Osteoblast (primary cell): ENCODE data around the gene SPI1. TPM values are rescaled to one million over a fixed set of nuclear protein-coding genes. Genes with fewer than 3 reads are reported as not detected.

Source experiments
- DNase-seq: peaks from one replicate; pipeline ENCODE4 v3.0.0; 2011; ENCODE audit warnings: low spot score, mixed read lengths; ENCODE audit not compliant: insufficient read length; ENCODE audit errors: missing footprints
- H2AFZ ChIP-seq: 2 replicates; pipeline ENCODE4 v1.6.0; 2011; ENCODE audit warnings: mild to moderate bottlenecking, low read length
- H3K27ac ChIP-seq: 2 replicates; pipeline ENCODE4 v1.5.1; 2011; ENCODE audit warnings: mild to moderate bottlenecking, low read depth, low read length, moderate library complexity
- H3K27me3 ChIP-seq: 2 replicates; pipeline ENCODE4 v1.6.0; 2012; ENCODE audit warnings: mild to moderate bottlenecking, control low read depth, inconsistent platforms, low read length, moderate library complexity; ENCODE audit not compliant: insufficient read depth
- H3K36me3 ChIP-seq: 2 replicates; pipeline ENCODE4 v1.5.1; 2011; ENCODE audit warnings: mild to moderate bottlenecking, low read length, control low read depth, moderate library complexity; ENCODE audit not compliant: insufficient read depth
- H3K4me1 ChIP-seq: 2 replicates; pipeline ENCODE4 v1.5.1; 2011; ENCODE audit warnings: mild to moderate bottlenecking, low read length, control low read depth, moderate library complexity; ENCODE audit not compliant: insufficient read depth
- H3K4me2 ChIP-seq: 2 replicates; pipeline ENCODE4 v1.6.0; 2011; ENCODE audit warnings: mild to moderate bottlenecking, low read length; ENCODE audit not compliant: insufficient read depth
- H3K4me3 ChIP-seq: fragments of 200-600 bp; sonication (generic); 3 replicates; pipeline ENCODE4 v1.5.1; 2012; ENCODE audit warnings: mild to moderate bottlenecking, low read length, inconsistent platforms; ENCODE audit not compliant: insufficient read depth
- H3K79me2 ChIP-seq: 2 replicates; pipeline ENCODE4 v1.6.0; 2012; ENCODE audit warnings: mild to moderate bottlenecking, low read length, control low read depth, inconsistent platforms; ENCODE audit not compliant: insufficient read depth
- H3K9me3 ChIP-seq: 2 replicates; pipeline ENCODE4 v1.5.1; 2011; ENCODE audit warnings: low read depth, low read length, control low read depth
- H4K20me1 ChIP-seq: 2 replicates; pipeline ENCODE4 v1.6.0; 2012; ENCODE audit warnings: mild to moderate bottlenecking, low read length, control low read depth; ENCODE audit not compliant: insufficient read depth
- total RNA-seq: library from RNA; depleted of rRNA; stranded (reverse); fragments of >200 nt; gene quantifications from 2 replicates; pipeline ENCODE4 v1.2.3, GENCODE V29; 2012
- TF ChIP-seq, protein P1 (sequence below): IDR thresholded peaks from 2 replicates; pipeline ENCODE4 v1.5.1; 2011; ENCODE audit warnings: mild to moderate bottlenecking, low read depth, low read length, moderate library complexity; ENCODE audit errors: extremely low read depth

Gene SPI1
- total RNA-seq, 1 donor: not detected

DNA sequence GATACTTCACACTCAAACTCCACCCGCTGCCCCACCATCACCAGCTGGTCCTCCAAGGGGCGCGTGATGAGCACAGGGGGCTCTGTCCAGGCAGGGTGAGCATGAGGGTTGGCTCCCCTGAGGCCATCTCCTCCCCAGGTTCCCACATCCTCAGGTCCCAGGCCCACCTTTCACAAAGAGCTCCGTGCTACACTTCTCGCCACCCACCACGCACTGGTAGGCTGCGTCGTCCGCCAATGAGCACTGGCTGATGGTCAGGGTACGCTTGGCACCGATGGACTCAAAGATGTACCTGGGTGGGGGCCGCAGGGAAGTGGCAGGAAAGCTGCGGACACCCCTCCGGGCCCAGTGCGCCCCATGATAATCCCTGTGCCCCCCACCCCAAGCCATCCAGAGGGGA lies 35.5 kb downstream of the SPI1 start:
- H3K79me2 ChIP-seq: no peaks in the 10 kb centered on the region
- peaks cover 5% of the 10 kb centered on the region for H3K27me3 ChIP-seq
- no peak overlapping the region for H3K4me3 ChIP-seq
- no peak overlapping the region for H3K27ac ChIP-seq
- H2AFZ ChIP-seq: no peak overlapping the region
- no peak overlapping the region for H3K4me2 ChIP-seq
- peak; percentile 3 for DNase-seq
- TF ChIP-seq, protein P1, sequence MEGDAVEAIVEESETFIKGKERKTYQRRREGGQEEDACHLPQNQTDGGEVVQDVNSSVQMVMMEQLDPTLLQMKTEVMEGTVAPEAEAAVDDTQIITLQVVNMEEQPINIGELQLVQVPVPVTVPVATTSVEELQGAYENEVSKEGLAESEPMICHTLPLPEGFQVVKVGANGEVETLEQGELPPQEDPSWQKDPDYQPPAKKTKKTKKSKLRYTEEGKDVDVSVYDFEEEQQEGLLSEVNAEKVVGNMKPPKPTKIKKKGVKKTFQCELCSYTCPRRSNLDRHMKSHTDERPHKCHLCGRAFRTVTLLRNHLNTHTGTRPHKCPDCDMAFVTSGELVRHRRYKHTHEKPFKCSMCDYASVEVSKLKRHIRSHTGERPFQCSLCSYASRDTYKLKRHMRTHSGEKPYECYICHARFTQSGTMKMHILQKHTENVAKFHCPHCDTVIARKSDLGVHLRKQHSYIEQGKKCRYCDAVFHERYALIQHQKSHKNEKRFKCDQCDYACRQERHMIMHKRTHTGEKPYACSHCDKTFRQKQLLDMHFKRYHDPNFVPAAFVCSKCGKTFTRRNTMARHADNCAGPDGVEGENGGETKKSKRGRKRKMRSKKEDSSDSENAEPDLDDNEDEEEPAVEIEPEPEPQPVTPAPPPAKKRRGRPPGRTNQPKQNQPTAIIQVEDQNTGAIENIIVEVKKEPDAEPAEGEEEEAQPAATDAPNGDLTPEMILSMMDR: no peak
- no peaks in the 10 kb centered on the region for H3K4me1 ChIP-seq
- H4K20me1 ChIP-seq: no peaks in the 10 kb centered on the region
- H3K36me3 ChIP-seq: no peaks in the 10 kb centered on the region
- H3K9me3 ChIP-seq: no peaks in the 10 kb centered on the region

DNA sequence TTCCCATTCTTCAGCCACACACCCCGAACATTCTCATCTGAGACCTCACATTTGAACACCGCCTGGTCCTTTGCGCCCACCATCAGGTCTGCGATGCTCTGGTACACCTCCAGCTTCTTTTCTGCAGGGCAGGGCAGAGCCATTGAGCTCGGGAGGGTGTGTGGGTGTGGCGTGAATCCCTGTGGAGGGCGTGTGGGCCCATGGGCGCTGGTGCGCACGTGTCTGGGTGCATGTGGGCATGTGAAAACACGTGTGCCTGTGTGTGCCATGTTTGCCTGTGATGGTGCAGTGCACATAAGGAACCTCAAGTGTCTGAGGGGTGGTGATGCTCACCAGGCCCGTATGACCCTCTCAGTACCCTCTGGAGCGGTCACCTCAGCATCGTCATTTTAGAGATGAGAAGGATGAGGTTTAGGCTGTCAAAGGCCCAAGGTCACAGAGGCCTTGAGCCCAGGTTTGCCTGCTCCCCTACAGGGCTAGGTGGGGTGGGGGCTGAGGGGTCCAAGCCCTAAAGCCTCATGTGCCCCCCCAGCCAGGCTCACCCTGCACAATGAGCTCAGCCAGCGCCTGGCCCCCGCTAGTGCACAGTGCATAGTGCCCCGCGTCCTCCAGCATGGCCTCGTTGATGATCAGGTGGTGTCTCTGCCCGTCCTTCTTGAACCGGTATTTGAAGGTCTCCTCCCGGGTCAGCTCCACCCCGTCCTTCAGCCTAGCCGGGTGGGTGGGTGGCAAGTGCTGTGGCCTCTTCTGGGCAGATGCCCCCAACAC lies 36.1 kb downstream of the SPI1 start:
- peak; percentile 62 for DNase-seq
- no peaks in the 10 kb centered on the region for H3K4me1 ChIP-seq
- H3K4me2 ChIP-seq: no peak overlapping the region
- no peak overlapping the region for H2AFZ ChIP-seq
- TF ChIP-seq, protein P1: no peak
- no peaks in the 10 kb centered on the region for H3K36me3 ChIP-seq
- no peaks in the 10 kb centered on the region for H4K20me1 ChIP-seq
- H3K27me3 ChIP-seq: peaks cover 5% of the 10 kb centered on the region
- H3K9me3 ChIP-seq: no peaks in the 10 kb centered on the region
- no peak overlapping the region for H3K27ac ChIP-seq
- H3K79me2 ChIP-seq: no peaks in the 10 kb centered on the region
- no peak overlapping the region for H3K4me3 ChIP-seq

DNA sequence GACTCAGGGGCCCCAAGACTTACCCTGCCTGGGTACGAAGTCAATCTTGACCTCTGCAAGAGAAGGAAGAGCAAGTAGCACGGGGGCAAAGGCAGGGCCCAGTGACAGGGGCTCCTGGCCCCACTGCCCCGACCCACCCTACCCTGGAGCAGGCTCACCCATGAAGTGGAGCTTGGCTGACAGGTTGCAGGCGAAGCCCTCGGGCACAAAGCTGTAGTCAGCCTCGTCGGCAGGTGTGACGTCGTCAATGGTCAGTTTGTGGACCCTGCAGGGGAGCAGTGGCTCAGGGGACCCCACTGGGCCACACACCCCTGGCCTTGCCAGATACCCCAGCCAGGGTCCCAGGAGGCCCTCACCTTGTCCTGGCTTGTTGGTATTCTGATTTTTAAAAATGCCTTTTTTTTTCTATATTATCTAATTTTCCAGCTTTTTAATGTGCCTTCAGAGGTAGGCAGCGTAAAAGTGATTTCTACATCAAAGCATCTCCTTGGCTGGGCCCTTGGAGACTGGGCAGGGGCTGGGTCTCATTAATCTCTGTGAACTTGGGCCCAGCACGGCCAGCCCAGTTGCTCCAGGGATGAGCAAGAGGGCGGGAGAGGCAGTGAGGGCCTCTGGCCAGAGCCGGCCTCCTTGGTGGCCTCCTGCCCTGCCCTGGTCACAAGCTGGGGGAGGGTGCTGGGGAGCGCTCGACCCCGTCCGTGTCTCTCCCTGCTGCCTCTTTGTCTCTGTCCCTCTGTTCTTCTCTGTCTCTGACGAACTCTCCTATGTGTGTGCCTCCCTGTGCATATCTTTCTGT lies 37.2 kb downstream of the SPI1 start:
- H2AFZ ChIP-seq: no peak overlapping the region
- TF ChIP-seq, protein P1: no peak
- H3K36me3 ChIP-seq: no peaks in the 10 kb centered on the region
- H3K4me3 ChIP-seq: no peak overlapping the region
- H3K79me2 ChIP-seq: no peaks in the 10 kb centered on the region
- no peaks in the 10 kb centered on the region for H3K4me1 ChIP-seq
- H3K27ac ChIP-seq: no peak overlapping the region
- H4K20me1 ChIP-seq: no peaks in the 10 kb centered on the region
- no peaks in the 10 kb centered on the region for H3K9me3 ChIP-seq
- H3K4me2 ChIP-seq: no peak overlapping the region
- peaks cover 5% of the 10 kb centered on the region for H3K27me3 ChIP-seq
- peak; percentile 65 for DNase-seq

DNA sequence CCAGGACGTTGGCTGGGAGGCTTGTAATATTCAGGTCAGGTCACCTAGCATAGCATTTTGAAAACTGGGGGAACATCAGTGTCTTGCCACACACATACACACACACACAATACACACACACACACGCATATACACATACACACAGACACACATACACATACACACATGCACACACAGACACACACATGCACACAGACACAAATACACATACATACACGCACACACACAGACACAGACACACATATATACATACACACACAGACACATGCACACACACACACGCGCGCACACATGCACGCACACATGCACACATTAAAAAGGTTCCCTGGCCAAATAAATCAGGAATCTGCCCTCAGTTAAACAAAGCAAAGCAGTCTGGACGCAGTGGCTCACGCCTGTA lies 38.3 kb downstream of the SPI1 start:
- Histone ChIP-seq H4K20me1 (no peaks in the 10 kb centered on the region), H3K27me3 (no peaks in the 10 kb centered on the region), H3K27ac (no peak overlapping the region), H3K36me3 (no peaks in the 10 kb centered on the region), H3K79me2 (no peaks in the 10 kb centered on the region), H3K4me1 (no peaks in the 10 kb centered on the region), H3K4me2 (no peak overlapping the region), H3K9me3 (no peaks in the 10 kb centered on the region), H3K4me3 (no peak overlapping the region), H2AFZ (no peak overlapping the region)
- peak; percentile 27 for DNase-seq
- TF ChIP-seq, protein P1: no peak
